Jurkat, Clone E6-1 (cell line): ENCODE results near the gene CCM2.
"Not testable (repeated sequence)": the region's sequence is repeated elsewhere in the genome, so short reads cannot be mapped to it uniquely, and the experiment has no call there.

Source experiments
- DNase-seq: peaks from one replicate; pipeline ENCODE4 v3.0.0-alpha.2; 2011; ENCODE audit warnings: low read depth, low spot score
- H3K4me3 ChIP-seq: 2 replicates; pipeline ENCODE4 v1.5.1; 2011; ENCODE audit warnings: mild to moderate bottlenecking, low read length, control low read depth, moderate library complexity

CCM2 gene

GRCh38 chr7:44994877-44995554 lies 5.0 kb upstream of the CCM2 start:
- H3K4me3 ChIP-seq, result peak overlapping the region; percentile 40
- peak; percentile 99 for DNase-seq

GRCh38 chr7:44995555-44996493 lies 4.2 kb upstream of the CCM2 start:
- H3K4me3 ChIP-seq, result peak overlapping the region; percentile 36
- DNase-seq, result peak; percentile 89

GRCh38 chr7:44998153-44998871 lies 1.7 kb upstream of the CCM2 start:
- no peak for DNase-seq
- peak overlapping the region; percentile 93 for H3K4me3 ChIP-seq

- peak overlapping the region; percentile 93 for H3K4me3 ChIP-seq
- DNase-seq, result peak; percentile 97
These were observed 532 bp upstream of the CCM2 start for GRCh38 chr7:44999245-45000092.

GRCh38 chr7:45001138-45001694 lies 1.2 kb downstream of the CCM2 start:
- peak; percentile 96 for DNase-seq
- peak overlapping the region; percentile 97 for H3K4me3 ChIP-seq

GRCh38 chr7:45001826-45002225 lies 1.8 kb downstream of the CCM2 start:
- no peak for DNase-seq
- H3K4me3 ChIP-seq, result peak overlapping the region; percentile 97

- DNase-seq, result no peak
- no peak overlapping the region for H3K4me3 ChIP-seq
These were observed 3.8 kb downstream of the CCM2 start for GRCh38 chr7:45003789-45004188.

GRCh38 chr7:45007106-45007505 lies 7.1 kb downstream of the CCM2 start:
- DNase-seq, result no peak
- no peak overlapping the region for H3K4me3 ChIP-seq

DNA sequence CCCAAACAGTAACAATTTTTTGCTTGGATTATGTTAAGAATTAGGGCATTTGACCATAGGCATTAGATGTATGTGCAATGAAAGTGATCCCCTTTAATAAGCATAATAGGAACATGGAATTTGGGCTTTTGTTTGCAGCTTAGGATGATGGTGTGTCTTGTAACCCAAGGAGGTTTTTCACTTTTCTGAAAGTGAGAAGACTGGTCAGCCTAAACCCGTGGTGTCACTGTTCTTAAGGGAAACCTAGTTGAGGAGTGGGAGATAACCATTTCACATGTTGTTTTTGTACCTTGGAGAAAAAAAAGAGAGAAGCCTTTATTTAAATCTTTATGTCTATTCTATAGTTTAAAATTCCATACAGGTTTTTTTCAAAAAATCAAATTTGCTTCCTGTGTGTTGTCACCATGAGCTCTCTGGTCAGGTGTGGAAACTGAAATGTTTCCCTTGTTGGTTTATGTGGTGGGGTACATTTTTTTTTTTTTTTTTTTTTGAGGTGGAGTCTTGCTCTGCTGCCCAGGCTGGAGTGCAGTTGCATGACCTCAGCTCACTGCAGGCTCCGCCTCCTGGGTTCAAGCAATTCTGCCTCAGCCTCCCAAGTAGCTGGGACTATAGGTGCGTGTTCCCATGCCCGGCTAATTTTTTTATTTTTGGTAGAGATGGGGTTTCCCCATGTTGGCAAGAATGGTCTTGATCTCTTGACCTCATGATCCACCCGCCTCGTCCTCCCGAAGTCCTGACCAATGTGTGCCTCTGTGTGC lies 7.7 kb downstream of the CCM2 start:
- no peak overlapping the region for H3K4me3 ChIP-seq
- DNase-seq, result no peak

DNA sequence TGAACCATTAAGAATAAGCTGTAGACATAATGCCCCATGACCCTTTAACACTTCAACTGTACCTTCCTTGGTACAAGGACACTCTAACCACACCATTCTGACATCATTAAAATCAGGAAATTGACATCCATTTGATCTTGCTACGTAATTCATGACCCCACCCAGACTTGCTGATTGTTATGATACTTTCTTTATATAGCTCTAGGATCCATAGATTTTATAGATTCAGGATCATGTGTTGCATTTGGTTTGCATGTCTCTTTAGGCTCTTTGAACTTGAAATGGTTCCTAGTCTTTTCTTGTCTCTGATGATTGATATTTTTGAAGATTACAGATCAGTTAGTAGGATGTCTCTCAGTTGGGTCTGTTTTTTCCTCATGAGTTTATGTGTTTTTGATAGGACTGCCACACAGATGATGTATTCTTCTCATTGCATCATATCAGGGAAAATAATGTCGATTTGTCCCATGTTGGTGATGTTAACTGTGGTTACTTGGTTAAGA lies 13.5 kb downstream of the CCM2 start:
- DNase-seq, result no peak
- no peak overlapping the region for H3K4me3 ChIP-seq

DNA sequence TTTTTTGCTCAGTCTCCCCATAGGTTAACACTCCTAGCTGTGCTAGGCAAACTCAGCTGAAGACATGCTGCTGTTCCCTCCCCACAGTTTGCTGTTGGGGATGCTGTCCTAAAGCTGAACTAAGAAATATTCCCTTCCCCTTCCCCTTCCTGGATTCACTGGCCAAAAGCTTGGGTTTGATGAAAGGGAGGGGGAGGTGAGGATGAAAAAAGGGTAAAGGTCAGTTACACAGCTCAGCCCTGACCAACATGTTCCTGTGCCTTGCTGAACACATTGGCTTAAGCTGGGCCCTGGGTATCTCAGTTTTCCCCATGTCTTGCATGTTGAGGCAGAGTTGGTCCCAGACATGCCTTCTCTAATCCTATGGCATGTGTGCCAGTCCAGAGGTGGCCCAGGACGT lies 15.3 kb downstream of the CCM2 start:
- no peak overlapping the region for H3K4me3 ChIP-seq
- no peak for DNase-seq

DNA sequence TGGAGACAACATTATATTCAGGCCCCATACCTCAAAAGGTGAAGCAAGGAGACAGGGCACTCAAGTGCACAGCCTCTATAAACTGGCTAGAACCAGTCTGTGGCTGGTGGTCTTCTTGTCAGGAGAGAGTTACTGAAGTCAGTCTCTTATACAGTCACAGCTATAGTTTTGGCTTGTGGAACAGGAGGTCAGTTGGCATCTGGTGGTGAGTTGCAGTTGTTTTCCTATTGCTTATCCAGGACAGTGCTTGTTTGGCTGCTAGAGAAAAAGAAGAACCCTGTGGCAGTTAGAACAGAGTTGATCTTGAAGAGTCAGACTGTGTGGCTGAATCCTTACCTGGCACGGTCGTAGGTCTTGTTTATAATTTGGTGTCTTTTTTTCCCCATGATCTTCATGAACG lies 17.3 kb downstream of the CCM2 start:
- H3K4me3 ChIP-seq, result no peak overlapping the region

DNA sequence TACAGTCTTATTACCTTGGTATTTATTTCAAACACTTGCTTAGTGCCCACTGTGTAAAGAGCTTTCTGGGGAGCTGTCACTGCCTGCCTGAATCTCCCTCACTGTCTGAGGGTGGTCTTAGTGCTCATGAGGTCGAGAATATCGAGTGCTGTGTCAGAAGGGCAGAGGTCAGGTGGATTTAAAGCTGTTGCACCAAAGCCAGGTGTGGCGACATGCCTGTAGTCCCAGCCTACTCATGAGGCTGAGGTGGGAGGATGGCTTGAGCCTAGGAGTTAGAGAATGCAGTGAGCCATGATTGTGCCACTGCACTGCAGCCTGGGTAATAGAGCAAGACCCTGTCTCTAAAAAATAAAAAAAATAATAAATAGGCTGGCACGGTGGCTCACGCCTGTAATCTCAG lies 20.9 kb downstream of the CCM2 start:
- H3K4me3 ChIP-seq, result no peak overlapping the region
- DNase-seq, result no peak

More for the DNA sequence above, 17.3 kb downstream of the CCM2 start:
- no peak for DNase-seq

DNA sequence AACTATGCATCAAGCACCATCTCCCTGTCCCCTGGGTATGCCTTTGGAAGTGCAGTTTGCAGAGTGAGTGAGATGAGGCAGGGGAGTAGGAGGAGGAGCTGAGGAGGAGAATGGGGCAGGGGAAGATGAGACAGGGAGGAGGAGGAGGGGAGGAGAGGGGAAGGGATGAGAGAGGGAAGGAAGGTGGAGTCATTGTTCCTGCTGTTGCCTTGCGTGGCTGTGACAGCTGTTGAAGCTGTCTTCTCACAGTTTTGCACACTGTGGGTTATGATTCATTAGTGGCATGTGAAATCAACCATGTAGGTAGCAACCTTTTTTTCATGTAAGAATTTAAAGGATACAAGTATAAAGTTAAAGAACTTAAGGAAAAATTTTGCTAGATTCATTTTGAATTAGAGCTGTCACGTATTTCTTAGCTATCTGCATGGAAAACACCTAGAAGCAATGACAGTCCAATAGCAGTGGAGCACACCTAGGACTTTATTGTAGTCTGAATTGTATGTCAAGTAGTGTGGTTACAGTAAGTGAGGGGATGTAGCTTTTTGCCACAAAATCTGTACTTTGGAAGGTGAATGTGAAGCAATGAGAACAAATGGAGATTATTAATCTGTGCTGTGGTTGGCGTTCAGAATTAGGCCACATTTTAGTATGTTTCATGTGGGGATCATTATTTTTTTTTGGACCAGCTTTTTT lies 21.7 kb downstream of the CCM2 start:
- DNase-seq, result no peak
- no peak overlapping the region for H3K4me3 ChIP-seq

- DNase-seq, result no peak
- H3K4me3 ChIP-seq, result no peak overlapping the region
These were observed 24.2 kb downstream of the CCM2 start for GRCh38 chr7:45024126-45024744.

- not testable (repeated sequence) for H3K4me3 ChIP-seq, DNase-seq
These were observed 25.5 kb downstream of the CCM2 start for GRCh38 chr7:45025473-45025872.

- no peak overlapping the region for H3K4me3 ChIP-seq
- no peak for DNase-seq
These were observed 26.0 kb downstream of the CCM2 start for GRCh38 chr7:45026013-45026412.
